HPDE6-E6E7 (cell line): ENCODE measurements around the gene HUNK.
"Not testable (repeated sequence)": the region's sequence is repeated elsewhere in the genome, so short reads cannot be mapped to it uniquely, and the experiment has no call there.

ENCODE experiments used
- DNase-seq: peaks from one replicate; pipeline ENCODE4 v3.0.0; 2011; ENCODE audit warnings: missing footprints; ENCODE audit errors: extremely low spot score

Gene HUNK

GRCh38 chr21:31918250-31918775, 45.5 kb downstream of the HUNK start:
- DNase-seq, result no peak

DNA sequence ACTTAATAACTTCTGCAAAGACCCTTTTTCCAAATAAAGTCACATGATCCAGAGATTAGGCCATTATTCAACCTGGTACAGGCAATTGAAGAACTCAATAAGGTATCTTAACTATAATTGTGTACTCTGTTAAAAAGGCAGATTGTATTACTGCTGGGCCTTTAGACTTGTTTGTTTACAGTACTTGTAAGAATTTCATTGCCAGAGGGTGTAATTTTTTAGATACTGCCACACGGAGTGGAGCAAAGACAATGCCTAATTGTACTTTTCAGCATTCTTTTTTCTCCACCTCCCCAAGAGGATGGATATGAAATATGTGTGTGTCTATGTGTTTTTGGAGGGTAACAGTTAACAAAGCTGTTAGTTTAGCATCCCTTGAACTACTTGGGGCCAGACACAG, 47.5 kb downstream of the HUNK start:
- no peak for DNase-seq

GRCh38 chr21:31921079-31921478, 48.3 kb downstream of the HUNK start:
- DNase-seq, result no peak

- DNase-seq, result no peak
Observed at GRCh38 chr21:31922881-31923280, 50.1 kb downstream of the HUNK start.

DNA sequence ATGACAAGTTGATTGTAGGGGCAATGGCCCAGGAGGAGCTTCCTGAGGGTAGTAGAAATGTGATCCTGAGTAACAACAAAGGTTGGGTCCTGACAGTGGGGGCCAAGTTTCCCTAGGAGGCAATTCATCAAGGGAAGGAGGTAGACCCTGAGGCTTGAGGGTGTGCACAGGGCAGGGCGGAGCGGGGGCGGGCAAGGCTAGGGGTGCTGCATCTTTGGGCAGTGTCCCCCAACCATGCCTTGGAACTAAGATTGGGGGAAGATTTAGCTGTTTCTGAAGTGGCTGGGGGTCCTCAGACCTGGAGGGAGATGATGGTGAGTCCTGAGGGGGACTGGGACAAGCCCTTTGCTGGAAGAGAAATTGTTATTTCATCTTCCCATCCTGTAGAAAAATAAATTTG, 50.9 kb downstream of the HUNK start:
- DNase-seq, result no peak

DNA sequence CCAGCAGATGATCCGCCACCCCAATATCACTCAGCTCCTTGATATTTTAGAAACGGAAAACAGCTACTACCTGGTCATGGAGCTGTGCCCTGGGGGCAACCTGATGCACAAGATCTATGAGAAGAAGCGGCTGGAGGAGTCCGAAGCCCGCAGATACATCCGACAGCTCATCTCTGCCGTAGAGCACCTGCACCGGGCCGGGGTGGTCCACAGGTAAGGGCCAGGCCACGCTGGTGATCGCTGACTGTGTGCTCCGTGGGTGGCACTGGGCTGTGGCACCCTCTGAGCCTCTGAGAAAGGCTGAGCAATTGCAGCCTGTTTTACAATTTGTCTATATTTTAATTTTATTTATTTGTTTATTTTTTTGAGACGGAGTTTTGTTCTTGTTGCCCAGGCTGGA, 51.7 kb downstream of the HUNK start:
- DNase-seq, result no peak

DNA sequence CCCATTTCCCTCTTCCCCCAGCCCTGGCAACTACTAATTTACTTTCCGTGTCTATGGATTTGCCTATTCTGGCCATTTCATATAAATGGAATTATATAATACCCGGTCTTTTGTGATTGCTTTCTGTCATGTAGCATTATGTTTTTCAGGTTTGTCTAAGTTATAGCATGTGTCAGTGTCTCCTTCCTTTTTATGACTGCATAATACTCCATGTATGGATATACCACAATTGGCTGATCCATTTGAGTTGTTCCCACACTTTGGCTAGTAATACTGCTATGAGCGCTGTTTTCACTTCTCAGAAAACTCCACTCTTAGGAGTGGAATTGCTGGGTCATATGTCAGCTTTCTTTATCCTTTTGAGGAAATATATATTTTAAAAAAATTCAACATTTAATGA, 53.7 kb downstream of the HUNK start:
- DNase-seq, result no peak

GRCh38 chr21:31927689-31928353, 55.0 kb downstream of the HUNK start:
- DNase-seq, result no peak

GRCh38 chr21:31928656-31929055, 55.8 kb downstream of the HUNK start:
- DNase-seq, result no peak

DNA sequence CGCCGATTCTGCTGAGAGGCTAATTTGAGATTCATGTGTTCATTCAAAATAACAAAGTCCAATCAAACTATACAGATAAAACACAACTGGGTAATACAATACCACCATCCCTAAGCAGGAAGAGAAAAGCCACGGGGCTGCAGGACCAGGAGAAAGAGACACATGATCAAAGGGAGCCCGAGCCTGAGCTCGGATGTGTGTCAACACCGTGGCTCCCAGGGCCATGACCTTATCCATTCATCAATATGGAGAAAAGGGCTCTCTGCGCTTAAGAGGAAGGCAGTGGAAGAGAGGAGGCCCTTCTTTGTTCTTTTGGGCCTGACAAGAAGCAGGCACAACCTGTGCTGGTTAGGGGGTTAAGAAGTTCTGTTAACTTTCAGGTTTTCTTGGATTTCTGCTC, 56.7 kb downstream of the HUNK start:
- DNase-seq, result no peak

DNA sequence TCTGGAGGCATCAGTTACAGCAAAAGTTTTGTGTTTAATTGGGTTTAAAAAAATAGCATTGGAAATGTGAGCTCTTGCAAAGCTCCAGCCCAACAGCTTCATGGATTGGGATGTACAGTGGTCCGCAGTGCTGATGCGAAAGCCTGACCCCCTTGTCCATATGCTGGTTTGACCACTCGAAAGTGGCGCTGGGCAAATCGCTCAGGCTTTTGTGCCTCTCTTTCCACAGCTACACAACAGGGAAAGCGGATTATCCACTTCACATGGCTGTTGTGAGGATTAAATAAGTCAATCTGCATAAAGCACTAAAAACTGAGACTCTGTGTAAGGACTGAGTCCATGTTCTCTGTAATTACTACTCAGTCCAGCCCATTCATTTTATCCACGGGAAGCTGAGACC, 57.2 kb downstream of the HUNK start:
- DNase-seq, result no peak

DNA sequence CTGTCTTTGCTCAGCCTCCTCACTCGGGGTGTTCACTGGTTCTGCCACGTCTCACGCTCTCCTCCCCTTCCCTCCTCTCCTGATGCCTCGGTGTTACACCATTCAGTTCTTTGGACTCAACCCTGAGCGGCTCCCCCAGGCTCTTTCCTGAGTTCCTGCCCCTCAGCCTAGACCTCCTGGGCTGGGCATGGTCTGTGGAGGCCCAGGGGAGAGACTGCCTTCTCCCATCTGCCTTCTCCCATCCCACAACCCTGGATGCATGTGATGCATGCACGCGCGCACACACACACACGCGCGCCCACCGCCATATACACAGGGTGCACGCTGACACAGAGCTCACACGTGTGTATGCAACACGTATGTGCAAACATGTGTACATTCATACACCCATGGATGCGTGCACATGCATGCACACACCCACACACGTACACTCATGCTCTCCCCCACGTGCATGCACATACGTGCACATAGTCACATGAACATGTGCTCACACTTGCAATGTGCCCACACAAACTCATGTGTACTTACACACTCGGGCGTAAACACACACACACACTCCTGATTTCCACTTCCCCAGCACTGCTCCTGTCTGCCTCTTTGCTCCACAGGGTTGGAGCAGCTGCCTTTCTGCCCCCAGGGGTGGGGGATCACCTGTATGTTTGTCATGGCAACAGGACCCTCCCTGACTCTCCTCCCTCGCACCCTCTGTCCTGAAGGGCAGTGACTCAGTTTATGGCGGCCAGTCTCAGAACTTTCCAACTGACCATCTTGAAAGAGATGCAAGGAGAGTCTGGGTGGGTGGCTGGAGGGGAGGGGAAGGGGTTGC, 59.0 kb downstream of the HUNK start:
- no peak for DNase-seq

DNA sequence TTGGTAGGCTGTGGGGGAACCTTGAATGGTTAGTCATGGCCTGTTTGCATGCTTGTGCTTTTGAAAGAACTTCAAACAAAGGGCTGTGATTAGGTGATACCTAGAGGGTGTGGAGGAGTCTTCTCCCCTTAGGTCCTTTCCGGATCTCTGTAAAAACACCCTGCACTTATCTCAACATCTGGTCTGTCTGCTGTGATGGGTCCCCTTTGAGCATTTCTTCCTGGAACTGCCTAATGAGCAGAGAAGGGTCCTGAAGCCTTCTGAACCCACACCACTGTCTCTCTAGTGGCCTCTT, 59.6 kb downstream of the HUNK start:
- DNase-seq, result no peak

DNA sequence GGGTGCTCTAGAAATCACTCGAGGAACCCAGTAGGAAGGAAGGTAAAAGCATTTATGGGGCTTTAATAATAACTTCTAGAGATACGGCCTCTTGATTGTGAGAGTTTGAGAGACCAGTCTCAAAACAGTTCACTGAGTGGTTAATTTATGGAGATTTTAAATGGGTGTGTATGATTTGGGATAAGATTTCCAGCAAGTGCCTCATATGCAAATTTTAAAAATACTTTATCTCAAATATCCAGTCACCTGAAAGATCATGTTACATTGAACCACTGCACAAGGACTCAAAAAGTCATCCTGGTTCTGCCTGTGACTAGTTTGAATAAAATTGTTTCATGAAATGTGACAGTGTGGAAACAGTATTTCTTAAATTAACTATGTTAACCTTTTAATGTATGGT, 64.5 kb downstream of the HUNK start:
- DNase-seq, result no peak

GRCh38 chr21:31938330-31939301, 65.8 kb downstream of the HUNK start:
- no peak for DNase-seq

DNA sequence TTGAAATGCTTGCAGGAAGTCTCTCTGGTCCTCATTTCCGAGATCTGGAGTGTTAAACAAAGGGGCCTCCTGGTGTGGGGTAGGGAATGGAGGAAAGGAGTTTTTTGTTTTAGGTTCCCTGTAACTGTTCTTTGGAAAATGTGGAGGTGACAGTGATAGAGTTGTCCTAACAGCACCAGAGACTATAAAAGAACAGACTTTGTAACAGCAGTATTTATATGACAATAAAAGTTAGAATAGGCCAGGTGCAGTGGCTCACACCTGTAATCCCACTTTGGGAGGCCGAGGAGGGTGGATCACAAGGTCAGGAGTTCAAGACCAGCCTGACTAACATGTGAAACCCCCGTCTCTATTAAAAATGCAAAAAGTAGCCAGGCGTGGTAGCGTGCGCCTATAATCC, 68.9 kb downstream of the HUNK start:
- DNase-seq, result no peak

- no peak for DNase-seq
Observed at GRCh38 chr21:31943561-31943960, 70.7 kb downstream of the HUNK start.

DNA sequence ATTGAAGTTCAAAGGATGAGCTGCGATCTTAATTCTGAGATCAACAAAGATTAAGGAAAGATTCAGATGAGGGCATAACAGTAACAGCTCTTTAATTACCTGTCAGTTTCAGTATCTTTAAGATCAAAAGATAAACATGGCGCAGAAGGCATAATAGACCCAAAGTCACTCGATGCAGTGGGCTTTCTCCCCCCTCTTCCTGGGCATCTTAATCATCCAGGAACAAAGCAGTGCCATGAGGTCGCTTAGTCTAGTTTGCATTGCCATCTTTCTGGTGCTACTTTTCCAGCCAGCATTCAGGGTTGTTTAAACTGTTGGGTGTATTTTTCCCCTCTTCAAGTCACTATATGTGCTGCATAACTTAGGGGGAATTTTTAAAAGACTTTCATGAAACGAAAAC, 72.3 kb downstream of the HUNK start:
- DNase-seq, result no peak

DNA sequence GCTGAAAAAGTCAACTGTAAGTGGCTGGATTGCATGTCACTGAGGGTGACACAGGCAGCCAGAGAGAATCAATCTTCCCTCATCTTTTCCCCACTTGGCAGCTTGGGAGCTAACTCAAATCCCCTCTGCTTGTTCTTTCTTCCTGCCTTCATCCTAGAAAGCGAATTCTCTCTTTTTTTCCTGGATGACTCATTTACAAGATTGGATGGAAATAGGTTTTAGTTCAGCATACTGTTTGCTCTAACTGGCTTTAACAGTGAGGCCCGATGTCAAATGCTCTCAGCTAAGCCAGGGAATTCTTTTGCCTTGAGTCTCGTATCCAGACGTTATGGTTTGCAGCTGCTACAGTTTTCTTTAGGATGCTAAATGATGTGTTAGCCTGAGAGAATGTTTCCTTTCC, 72.7 kb downstream of the HUNK start:
- no peak for DNase-seq

DNA sequence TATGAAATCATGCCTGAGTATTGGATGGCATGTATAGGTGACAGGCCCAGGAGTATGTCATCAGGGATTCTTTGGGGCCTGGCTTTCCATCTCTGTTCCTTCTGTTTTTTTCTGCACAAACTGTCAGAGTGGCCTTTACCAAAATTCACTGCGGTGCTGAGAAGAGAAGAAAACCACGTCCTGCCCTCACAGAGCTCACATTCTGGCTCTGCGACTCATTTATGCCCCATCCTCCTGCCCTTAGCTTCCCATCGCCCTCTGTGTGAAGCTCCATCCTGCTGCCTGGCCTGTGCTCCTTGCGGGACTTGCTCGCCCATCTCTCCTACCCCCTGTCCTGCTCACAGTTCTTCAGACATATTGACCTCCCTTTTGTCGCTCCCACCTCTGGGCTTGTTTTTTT, 73.4 kb downstream of the HUNK start:
- no peak for DNase-seq

GRCh38 chr21:31946876-31947550, 74.2 kb downstream of the HUNK start:
- DNase-seq, result not testable (repeated sequence)

DNA sequence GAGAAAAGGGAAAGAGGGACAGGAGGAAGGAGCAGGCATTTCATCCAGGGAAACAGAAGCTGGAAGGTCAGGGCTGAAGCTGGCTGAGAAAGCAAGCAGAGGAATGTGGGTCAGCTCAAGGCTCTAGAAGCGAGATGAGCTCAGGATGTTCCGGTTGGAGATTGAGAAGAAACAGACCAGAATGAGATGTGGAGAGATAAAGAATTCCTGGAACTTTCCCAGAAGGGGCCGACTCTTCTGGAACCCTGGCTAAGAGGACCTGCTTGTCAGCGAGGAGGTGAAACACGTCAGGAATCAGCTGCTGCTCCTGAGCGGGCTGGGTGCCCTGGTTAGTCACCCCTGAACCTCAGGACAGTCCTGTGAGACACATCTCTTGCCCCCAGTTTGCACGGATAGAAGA, 75.9 kb downstream of the HUNK start:
- DNase-seq, result no peak
